Stimulated activated naive CD4-positive, alpha-beta T cell treated with Interleukin-2 at 50 U/mL for 16 hours (primary cell): ENCODE measurements around the gene PFKFB3.
"Not testable (repeated sequence)": the region's sequence is repeated elsewhere in the genome, so short reads cannot be mapped to it uniquely, and the experiment has no call there.

Source experiments
- DNase-seq: peaks from one replicate; lab custom pipeline; 2025; lab: John Stamatoyannopoulos, UW

PFKFB3 gene

GRCh38 chr10:6202098-6202683 lies 541 bp upstream of the PFKFB3 start:
- no peak for DNase-seq

- DNase-seq, result peak; percentile 43
Observed at GRCh38 chr10:6203331-6204062, 765 bp downstream of the PFKFB3 start.

GRCh38 chr10:6204063-6204340 lies 1.3 kb downstream of the PFKFB3 start:
- DNase-seq, result peak; percentile 66

- no peak for DNase-seq
Observed at GRCh38 chr10:6204341-6205191, 1.8 kb downstream of the PFKFB3 start.

GRCh38 chr10:6206486-6206885 lies 3.8 kb downstream of the PFKFB3 start:
- DNase-seq, result not testable (repeated sequence)

GRCh38 chr10:6207658-6208057 lies 4.9 kb downstream of the PFKFB3 start:
- DNase-seq, result no peak

GRCh38 chr10:6208799-6209235 lies 6.1 kb downstream of the PFKFB3 start:
- DNase-seq, result no peak

GRCh38 chr10:6211341-6211670 lies 8.6 kb downstream of the PFKFB3 start:
- DNase-seq, result no peak

- no peak for DNase-seq
Observed at GRCh38 chr10:6211671-6212635, 9.2 kb downstream of the PFKFB3 start.

GRCh38 chr10:6212806-6213205 lies 10.1 kb downstream of the PFKFB3 start:
- DNase-seq, result no peak

GRCh38 chr10:6213257-6213905 lies 10.6 kb downstream of the PFKFB3 start:
- no peak for DNase-seq

GRCh38 chr10:6213908-6214307 lies 11.2 kb downstream of the PFKFB3 start:
- no peak for DNase-seq

- no peak for DNase-seq
Observed at GRCh38 chr10:6214612-6215011, 11.9 kb downstream of the PFKFB3 start.

- no peak for DNase-seq
Observed at GRCh38 chr10:6215241-6215640, 12.5 kb downstream of the PFKFB3 start.

- DNase-seq, result no peak
Observed at GRCh38 chr10:6215683-6216484, 13.2 kb downstream of the PFKFB3 start.

- no peak for DNase-seq
Observed at GRCh38 chr10:6216916-6217315, 14.2 kb downstream of the PFKFB3 start.

- DNase-seq, result no peak
Observed at GRCh38 chr10:6217611-6218010, 14.9 kb downstream of the PFKFB3 start.

GRCh38 chr10:6218692-6219493 lies 16.2 kb downstream of the PFKFB3 start:
- DNase-seq, result no peak

- DNase-seq, result no peak
Observed at GRCh38 chr10:6219494-6219836, 16.7 kb downstream of the PFKFB3 start.
